T-helper 1 cell (primary cell): ENCODE results near the gene LRCH1.
"Not testable (repeated sequence)": the region's sequence is repeated elsewhere in the genome, so short reads cannot be mapped to it uniquely, and the experiment has no call there.

ENCODE experiments used
- DNase-seq, 5 donors: peaks; one replicate each; pipeline ENCODE4 v3.0.0-alpha.2; 2012 to 2020

Gene LRCH1

DNA sequence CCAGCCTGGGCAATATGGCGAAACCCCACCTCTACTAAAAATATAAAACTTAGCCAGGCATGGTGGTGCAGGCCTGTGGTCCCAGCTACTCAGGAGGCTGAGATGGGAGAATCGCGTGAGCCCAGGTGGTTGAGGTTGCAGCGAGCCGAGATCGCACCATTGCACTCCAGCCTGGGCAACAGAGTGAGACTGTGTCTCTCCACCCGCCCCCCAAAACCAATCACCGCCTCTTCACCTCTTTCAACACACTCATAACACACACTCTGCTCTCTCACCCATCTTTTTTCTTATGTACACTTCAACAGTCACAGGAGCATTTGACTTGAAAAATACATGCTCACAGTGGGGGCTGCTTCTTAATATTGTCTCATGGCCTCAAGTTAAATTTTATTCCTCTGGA, 167.2 kb downstream of the LRCH1 start:
- DNase-seq = no peak

DNA sequence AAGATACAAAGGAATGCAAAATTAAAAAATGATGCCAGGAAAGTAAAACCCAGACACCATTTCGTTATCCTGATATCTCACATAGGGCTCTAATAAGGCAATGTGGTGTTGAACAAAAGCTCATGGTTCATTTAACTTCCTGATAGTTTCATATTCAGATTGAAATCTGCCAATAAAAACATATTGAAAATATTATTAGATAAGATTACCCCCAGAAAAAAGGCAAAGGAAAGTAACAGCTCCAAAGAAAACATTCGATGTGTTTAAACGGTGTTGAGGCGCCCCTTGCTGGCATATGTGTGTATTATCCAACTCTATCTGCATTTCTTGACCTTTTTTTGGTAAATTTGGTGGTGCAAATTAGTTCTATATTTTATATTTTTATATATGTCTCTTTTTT, 168.1 kb downstream of the LRCH1 start:
- peak in 3 of 5 donors; percentile 9 to 42 (median 26) for DNase-seq

GRCh38 chr13:46726347-46726746, 173.4 kb downstream of the LRCH1 start:
- DNase-seq = no peak

- DNase-seq = peak in 1 of 5 donors; percentile 32
Observed at GRCh38 chr13:46728777-46729176, 175.8 kb downstream of the LRCH1 start.

DNA sequence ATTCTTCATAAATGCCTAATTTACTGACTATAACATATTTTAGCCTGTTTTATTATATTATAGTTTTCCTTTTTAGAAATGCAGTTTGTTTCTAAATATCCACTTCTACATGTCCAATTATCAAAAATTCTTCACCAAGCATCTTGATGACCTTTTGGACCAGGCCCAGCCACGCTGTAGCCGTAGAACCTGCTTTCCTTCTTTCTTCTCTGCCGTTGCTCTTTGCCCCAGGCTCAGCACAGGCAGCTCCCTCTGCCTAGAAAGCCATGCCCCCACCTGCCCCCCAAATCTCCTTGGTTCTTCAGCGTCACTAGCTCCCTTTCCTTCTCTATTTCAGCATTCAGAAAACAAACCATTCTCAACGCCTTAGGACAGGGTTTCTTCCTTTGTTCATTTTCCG, 178.6 kb downstream of the LRCH1 start:
- no peak for DNase-seq

DNA sequence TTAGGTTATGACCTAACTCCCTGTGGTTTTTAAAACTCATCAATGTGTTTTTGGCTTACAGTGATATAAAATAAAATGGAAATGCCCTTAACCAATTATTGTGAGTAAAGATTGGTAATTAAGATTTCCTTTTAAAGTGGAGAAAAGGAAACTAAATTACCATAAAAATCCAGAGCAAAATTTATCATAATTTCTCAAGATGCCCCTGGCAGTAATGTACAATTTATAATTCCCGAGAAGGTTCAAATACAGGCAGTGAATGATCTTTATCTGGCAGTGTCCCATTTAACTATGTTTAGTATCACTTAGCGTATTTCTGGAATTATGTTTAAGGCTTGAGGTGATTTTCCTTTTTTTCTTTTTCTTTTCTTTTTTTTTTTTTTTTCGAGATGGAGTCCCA, 182.5 kb downstream of the LRCH1 start:
- DNase-seq = no peak

DNA sequence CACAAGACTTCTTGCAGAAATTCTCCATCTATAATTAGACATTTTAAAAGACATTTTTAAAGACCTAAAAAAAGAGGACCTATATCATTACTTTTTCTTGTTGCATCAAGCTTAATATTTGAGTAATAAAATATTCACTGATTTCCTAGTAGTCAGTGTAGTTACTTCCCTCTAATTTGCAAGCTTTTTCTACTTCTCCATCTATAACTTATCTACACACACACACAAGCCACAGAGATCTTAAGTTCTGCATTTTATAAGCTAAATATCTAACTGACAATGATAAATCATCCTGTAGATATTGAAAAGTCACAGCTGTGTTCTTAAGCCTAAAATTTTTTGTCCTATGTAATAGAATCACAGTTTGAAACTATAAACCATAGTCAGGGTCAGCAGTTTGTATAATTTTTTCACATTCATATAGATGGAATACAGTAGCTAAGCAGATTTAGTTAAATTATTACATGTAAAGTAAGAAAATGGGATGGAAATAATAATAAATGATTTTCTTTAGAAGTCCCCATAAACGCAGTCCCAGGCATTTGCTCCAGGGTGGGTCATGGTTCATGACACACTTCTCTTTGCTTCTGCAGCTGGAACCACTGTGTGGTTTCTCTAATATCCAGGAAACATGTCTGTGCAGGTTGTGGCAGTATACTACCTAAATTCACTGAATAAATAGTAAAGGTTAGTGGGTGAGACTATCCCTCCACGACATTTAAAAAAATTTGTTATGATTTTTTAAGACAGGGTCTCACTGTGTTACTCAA, 183.8 kb downstream of the LRCH1 start:
- DNase-seq = no peak

DNA sequence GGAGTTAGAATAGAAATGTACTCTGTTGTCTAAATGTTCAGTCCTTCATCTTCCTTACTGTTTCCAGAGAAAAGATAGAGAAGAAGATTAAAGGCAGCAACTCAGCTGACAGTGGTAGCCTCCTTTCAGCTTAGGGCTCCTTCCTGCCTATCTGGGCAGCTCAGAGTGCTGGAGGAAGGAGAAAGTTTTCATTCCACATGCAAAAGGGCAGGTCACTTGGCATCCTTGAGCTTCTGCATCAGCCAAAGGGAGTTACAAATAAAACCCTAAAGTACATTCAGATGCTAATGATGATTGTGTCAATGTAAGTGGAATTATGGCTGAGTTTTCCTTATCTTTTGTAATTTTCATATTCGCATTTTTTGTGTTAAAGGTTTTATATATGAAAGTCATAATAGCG, 185.1 kb downstream of the LRCH1 start:
- DNase-seq = no peak

DNA sequence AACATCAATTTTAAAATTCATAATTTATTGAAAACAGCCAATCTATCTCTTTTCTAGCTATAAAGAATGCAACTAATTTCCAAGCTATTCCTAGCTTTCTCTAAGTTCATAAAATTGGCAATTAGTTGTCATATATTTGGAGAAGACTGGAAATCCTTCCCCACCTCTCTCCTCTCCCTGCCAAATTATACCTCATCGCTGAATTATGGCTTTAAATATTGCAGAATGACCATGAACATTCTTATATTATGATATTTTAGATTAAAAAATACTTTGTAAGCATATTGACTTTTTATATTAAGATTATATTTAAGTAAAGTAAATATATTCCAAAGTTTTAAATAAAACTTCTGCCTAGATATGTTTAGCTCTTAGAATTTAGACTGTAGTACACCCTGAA, 185.8 kb downstream of the LRCH1 start:
- DNase-seq = no peak

DNA sequence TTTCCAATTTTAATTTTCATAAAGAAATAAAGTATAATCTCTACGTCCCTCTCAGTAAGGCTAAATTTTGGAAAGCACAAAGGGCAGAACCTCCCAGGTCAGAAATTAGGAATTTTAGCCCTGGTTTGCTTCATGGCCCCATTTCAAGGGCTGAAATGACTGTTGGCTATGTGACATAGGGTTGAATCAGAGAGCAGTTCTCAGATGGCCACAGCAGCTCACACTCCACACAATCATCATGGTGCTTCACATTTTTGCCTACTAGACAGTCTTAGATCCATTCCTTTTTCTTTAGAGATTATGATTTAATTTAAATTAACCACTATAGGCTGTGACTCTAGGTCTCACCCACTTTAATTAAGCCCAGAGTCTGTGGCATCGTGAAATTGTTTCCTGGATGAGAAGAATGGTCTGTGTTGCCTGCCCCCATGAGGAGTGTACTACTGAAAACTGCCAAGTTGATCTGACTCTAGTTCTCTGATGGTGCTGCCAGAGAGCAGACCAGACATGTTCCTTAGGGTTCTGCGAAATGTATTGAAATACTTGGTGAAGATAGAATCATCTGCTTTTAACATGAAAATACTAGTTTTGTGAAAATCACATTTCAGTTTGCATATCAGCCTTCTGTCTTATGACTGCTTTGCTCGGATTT, 186.6 kb downstream of the LRCH1 start:
- no peak for DNase-seq

- no peak for DNase-seq
Observed at GRCh38 chr13:46743191-46743590, 190.2 kb downstream of the LRCH1 start.

- no peak for DNase-seq
Observed at GRCh38 chr13:46745062-46745461, 192.1 kb downstream of the LRCH1 start.

GRCh38 chr13:46745706-46746105, 192.7 kb downstream of the LRCH1 start:
- no peak for DNase-seq

- DNase-seq = no peak
Observed at GRCh38 chr13:46747031-46747820, 194.3 kb downstream of the LRCH1 start.

GRCh38 chr13:46748300-46748699, 195.3 kb downstream of the LRCH1 start:
- DNase-seq = no peak

DNA sequence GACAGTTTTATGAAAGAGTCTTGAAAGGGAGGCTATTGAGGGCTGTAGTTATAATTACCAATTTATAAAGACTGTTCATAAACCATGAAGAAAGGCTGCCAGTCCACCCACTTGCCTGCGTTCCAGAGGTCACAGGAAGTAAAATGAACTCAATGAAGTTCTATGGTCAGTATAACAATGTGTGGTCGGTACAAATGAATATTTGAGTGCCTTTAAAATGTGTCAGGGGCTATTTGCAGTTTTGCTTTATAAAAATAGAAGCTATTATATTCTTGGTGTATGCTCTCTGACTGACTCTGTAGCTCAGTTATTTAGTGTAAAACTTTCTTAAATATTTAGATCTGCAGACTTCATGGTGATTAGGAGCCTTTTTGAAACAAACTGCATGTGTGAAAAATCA, 197.0 kb downstream of the LRCH1 start:
- no peak for DNase-seq

DNA sequence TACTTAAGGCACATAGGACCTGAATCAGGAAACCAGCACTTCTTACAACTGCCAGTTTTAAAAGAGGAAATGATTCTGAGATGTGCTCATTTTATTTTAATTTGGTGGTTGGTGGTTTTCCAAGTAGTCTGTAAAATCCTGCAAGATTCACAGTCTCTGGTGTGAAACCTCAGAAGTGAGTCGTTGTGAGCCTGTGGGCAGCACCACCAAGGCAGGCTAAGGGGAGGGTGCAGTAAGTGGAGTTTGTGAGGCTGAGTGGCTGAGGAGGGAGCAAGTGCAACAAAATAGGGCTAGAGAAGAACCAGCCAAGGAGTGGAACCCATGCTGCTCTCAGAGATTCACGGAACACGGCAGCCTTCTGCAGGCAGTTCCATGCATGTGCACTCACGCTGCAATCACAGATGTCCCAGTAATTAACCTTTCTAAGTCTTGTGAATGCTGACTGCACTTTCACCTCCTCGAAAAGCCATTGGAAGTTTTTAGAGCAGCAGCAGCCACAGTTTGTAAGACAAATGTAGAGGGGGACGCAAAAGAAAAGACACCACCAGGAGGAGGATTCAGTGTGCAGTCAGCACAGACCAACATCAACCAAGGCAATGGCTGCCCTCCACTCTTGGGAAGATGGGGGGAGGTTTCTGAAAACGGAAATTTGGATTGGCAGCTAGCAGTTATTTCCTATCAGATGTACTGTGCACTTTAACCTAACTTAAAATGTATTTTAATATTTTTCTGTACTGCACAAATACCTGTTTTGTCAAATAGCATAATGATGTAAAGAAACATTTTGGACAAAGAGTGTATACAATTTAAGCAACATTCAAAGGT, 199.1 kb downstream of the LRCH1 start:
- DNase-seq = peak in 4 of 5 donors; percentile 10 to 88 (median 20)

- no peak for DNase-seq
Observed at GRCh38 chr13:46753137-46753536, 200.2 kb downstream of the LRCH1 start.

DNA sequence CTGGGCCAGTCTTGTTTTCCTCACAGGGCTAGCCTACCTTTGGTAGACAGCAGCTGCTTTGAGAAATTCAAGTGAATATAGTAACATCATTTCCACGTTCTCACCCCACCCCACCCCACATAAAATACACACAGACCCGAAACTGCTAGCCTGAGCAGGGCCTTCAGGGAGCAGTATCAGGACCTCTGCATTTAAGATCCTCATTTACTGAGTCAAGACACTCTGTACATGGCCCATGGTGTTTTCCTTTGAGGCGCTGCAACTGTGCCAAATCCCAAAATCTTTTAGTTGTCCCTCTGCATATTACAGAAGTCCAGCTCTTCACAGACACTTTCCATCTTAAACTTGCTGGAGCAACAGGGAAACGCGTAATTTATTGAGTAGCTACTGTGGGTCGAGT, 200.9 kb downstream of the LRCH1 start:
- no peak for DNase-seq

- DNase-seq = no peak
Observed at GRCh38 chr13:46754812-46755211, 201.8 kb downstream of the LRCH1 start.

GRCh38 chr13:46755508-46755907, 202.5 kb downstream of the LRCH1 start:
- DNase-seq = not testable (repeated sequence)

DNA sequence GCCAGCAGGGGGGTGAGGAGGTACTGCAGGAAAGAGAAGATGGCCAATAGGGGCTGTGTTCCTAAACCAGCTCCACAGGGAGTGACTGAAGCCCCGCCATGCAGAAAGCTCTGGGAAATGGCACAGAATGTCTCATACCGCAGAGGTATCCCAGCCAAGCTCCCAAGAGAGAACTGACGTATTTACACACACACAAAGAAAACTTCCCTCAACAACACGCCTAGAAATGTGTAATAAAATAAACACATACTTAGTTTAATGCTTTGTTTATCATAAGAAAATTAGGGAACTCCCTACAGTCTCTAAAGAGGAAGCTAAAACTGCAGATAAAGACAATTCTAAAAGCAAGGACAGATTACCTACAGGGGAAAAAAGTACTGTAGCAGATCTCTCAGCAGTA, 204.0 kb downstream of the LRCH1 start:
- no peak for DNase-seq

DNA sequence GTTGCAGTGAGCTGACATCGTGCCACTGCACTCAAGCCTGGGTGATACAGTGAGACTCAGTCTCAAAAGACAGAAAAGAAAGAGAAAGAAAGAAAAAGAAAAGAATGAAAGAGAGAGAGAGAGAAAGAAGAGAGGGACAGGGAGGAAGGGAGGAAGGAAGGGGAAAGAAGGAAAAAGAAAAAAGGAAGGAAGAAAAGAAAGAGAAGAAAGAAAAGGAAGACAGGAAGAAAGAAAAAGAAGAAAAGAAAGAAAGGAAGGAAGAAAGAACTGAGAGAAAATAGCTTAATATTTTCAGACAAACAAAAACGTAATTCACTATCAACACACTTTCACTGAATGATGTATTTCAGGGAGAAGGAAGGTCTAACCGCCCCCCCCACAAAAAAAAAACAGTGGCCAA, 204.7 kb downstream of the LRCH1 start:
- no peak for DNase-seq
